BE2C (cell line): ENCODE measurements around the gene HOXB6.

Experiments used
- DNase-seq: peaks from one replicate; pipeline ENCODE4 v3.0.0-alpha.2; 2020
- H3K27me3 ChIP-seq: fragments of 250-450 bp; sonication (Bioruptor Pico); 2 replicates; pipeline ENCODE4 v1.5.1; 2020; ENCODE audit warnings: mild to moderate bottlenecking
- H3K36me3 ChIP-seq: fragments of 250-450 bp; sonication (Bioruptor Pico); 2 replicates; pipeline ENCODE4 v1.5.1; 2020; ENCODE audit warnings: mild to moderate bottlenecking
- H3K4me1 ChIP-seq: fragments of 250-450 bp; sonication (Bioruptor Pico); 2 replicates; pipeline ENCODE4 v1.5.1; 2020
- H3K4me3 ChIP-seq: 2 replicates; pipeline ENCODE4 v1.5.1; 2011; ENCODE audit warnings: low read depth, low read length
- H3K9me3 ChIP-seq: fragments of 250-450 bp; sonication (Bioruptor Pico); 2 replicates; pipeline ENCODE4 v1.5.1; 2020
- TF ChIP-seq, protein P1 (sequence below): IDR thresholded peaks from 2 replicates; pipeline ENCODE4 v1.5.1; 2012; ENCODE audit warnings: mild to moderate bottlenecking, low read depth, low read length

HOXB6 gene

DNA sequence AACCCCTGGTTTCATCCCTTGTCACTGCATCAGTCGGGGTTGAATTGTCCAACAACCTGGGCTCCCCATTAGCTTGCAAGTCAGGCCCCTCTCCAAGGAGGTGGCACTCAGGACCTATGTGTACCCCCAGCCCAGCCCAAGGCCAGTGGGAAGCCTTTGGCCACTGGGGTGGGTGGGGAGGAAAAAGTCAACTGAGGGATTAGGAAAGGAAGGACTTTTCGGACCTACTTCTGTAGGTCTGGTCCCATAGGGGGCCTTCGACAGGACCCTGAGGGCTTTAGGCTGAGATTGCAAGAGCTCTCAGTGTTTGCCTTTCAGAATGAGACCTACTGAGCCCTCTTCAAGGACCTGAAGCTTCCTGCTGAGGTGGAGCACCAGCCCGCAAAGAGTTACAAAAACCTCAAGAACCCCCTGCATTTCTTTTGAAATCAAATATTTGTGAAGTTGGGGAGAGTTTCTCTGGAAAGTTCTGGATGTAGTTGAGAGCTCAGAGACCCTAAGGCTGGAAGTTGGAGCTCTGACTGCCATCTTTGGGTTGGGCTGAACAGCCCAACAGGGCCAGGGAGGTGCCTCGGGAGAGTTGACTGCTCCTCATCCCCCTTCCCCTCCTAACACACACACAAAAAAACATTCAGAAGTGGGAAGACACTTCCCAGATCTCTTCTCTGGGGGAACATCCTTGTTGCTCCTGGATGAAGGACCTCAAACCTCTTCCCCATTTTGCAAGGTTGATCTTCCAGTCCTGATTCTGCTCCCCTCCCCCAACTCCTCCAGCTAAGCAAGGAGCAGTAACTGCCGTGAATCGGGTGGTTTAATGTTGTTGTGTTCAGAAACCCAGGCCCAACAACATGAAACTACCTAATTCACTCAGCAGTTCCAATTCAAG is 27.1 kb upstream of the HOXB6 start:
- no peaks in the 10 kb centered on the region for H3K9me3 ChIP-seq
- TF ChIP-seq, protein P1, sequence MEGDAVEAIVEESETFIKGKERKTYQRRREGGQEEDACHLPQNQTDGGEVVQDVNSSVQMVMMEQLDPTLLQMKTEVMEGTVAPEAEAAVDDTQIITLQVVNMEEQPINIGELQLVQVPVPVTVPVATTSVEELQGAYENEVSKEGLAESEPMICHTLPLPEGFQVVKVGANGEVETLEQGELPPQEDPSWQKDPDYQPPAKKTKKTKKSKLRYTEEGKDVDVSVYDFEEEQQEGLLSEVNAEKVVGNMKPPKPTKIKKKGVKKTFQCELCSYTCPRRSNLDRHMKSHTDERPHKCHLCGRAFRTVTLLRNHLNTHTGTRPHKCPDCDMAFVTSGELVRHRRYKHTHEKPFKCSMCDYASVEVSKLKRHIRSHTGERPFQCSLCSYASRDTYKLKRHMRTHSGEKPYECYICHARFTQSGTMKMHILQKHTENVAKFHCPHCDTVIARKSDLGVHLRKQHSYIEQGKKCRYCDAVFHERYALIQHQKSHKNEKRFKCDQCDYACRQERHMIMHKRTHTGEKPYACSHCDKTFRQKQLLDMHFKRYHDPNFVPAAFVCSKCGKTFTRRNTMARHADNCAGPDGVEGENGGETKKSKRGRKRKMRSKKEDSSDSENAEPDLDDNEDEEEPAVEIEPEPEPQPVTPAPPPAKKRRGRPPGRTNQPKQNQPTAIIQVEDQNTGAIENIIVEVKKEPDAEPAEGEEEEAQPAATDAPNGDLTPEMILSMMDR, result no peak
- no peaks in the 10 kb centered on the region for H3K4me1 ChIP-seq
- no peaks in the 10 kb centered on the region for H3K36me3 ChIP-seq
- peaks cover 100% of the 10 kb centered on the region for H3K27me3 ChIP-seq
- DNase-seq, result no peak
- H3K4me3 ChIP-seq, result no peak overlapping the region

DNA sequence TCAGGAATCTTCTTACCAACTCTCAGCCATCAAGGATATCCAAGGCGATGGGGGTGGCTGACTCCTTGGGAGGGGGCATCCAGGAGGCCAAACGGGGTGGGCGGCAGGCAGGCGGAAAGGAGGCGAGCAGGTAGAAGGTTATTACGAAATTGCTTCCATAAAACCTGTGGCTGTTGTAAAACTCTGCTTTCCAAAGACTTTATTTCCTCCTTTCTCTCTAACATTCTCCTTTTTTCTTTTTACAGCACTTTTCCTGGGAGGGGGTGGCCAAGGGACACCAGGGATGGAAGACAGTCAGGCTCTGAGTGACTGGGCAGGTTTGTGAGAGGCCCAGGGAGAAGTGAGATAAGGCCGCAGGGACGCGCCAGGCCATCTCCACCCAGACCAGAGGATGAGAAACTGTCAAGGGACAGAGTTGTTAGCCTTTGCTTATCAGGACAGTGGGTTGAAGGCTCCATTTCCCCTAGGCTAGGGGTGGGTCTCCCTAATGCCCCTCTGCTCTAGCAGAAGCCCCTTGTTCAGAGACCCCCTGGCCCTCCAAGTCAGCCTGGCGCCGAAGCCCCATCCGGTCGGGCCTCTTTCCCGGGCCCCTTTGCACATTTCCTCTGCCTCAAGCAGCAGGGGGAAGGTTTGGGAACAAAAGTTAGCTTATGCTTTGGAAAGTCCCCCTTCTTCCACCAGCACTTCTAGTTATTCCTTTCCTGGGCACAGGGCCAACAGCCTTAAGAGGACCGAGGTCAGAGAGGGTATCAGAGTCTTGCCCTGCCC is 26.3 kb upstream of the HOXB6 start:
- DNase-seq, result no peak
- TF ChIP-seq, protein P1, result no peak
- Histone ChIP-seq H3K4me3 (no peak overlapping the region), H3K4me1 (no peaks in the 10 kb centered on the region), H3K27me3 (peaks cover 99% of the 10 kb centered on the region), H3K36me3 (no peaks in the 10 kb centered on the region), H3K9me3 (no peaks in the 10 kb centered on the region)

- DNase-seq, result no peak
- TF ChIP-seq, protein P1, result no peak
- no peaks in the 10 kb centered on the region for H3K9me3 ChIP-seq
- H3K4me1 ChIP-seq, result no peaks in the 10 kb centered on the region
- H3K4me3 ChIP-seq, result no peak overlapping the region
- H3K36me3 ChIP-seq, result no peaks in the 10 kb centered on the region
- H3K27me3 ChIP-seq, result peaks cover 99% of the 10 kb centered on the region
Observed at GRCh38 chr17:48630009-48630924, 25.5 kb upstream of the HOXB6 start.

DNA sequence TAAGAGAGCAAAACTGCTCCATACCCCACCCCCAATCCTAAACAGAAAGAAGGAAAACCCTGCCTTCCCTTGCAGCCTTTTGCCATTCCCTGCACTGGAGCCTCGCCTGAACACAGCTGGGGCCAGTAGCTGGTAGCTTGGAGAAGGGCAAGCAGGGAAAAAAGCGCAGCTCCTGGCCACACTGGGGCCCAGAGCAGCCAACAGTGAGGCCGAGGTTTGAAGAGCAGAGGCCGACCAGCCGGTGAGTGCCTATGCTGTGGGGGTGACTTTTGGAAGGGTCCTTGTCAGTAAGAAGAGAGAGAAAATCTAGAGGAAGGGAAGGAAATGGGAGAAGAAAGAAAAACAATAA is 24.6 kb upstream of the HOXB6 start:
- peaks cover 99% of the 10 kb centered on the region for H3K27me3 ChIP-seq

GRCh38 chr17:48628649-48629410 is 24.0 kb upstream of the HOXB6 start:
- H3K36me3 ChIP-seq, result no peaks in the 10 kb centered on the region
- peaks cover 99% of the 10 kb centered on the region for H3K27me3 ChIP-seq
- no peaks in the 10 kb centered on the region for H3K9me3 ChIP-seq
- no peak for DNase-seq
- no peak overlapping the region for H3K4me3 ChIP-seq
- no peaks in the 10 kb centered on the region for H3K4me1 ChIP-seq
- TF ChIP-seq, protein P1, result no peak

More for the DNA sequence above, 24.6 kb upstream of the HOXB6 start:
- Histone ChIP-seq H3K4me3 (no peak overlapping the region), H3K4me1 (no peaks in the 10 kb centered on the region), H3K36me3 (no peaks in the 10 kb centered on the region), H3K9me3 (no peaks in the 10 kb centered on the region)
- DNase-seq, result no peak
- TF ChIP-seq, protein P1, result no peak
